DND-41 (cell line): ENCODE measurements around the gene GPBP1L1.
"Not testable (repeated sequence)": the region's sequence is repeated elsewhere in the genome, so short reads cannot be mapped to it uniquely, and the experiment has no call there.

Experiments used
- EZH2 ChIP-seq: IDR thresholded peaks from 3 replicates; pipeline ENCODE4 v1.6.1; 2012; ENCODE audit warnings: borderline replicate concordance, low read depth, mild to moderate bottlenecking, moderate library complexity, low read length, inconsistent platforms; ENCODE audit not compliant: severe bottlenecking
- TF ChIP-seq, protein P1 (sequence below): IDR thresholded peaks from 2 replicates; pipeline ENCODE4 v1.5.1; 2012; ENCODE audit warnings: borderline replicate concordance, low read length, moderate library complexity, mild to moderate bottlenecking; ENCODE audit not compliant: poor library complexity, severe bottlenecking; ENCODE audit errors: extremely low read depth

DNA sequence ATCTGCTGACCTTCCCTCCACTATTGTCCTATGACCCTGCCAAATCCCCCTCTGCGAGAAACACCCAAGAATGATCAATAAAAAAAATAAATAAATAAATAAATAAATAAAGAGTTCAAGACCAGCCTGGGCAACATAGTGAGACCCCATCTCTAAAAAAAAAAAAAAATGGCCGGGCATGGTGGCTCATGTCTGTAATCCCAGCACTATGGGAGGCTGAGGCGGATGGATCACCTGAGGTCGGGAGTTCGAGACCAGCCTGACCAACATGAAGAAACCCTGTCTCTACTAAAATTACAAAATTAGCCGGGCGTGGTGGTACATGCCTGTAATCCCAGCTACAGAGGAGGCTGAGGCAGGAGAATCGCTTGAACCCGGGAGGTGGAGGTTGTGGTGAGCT, 39.7 kb upstream of the GPBP1L1 start:
- TF ChIP-seq, protein P1, sequence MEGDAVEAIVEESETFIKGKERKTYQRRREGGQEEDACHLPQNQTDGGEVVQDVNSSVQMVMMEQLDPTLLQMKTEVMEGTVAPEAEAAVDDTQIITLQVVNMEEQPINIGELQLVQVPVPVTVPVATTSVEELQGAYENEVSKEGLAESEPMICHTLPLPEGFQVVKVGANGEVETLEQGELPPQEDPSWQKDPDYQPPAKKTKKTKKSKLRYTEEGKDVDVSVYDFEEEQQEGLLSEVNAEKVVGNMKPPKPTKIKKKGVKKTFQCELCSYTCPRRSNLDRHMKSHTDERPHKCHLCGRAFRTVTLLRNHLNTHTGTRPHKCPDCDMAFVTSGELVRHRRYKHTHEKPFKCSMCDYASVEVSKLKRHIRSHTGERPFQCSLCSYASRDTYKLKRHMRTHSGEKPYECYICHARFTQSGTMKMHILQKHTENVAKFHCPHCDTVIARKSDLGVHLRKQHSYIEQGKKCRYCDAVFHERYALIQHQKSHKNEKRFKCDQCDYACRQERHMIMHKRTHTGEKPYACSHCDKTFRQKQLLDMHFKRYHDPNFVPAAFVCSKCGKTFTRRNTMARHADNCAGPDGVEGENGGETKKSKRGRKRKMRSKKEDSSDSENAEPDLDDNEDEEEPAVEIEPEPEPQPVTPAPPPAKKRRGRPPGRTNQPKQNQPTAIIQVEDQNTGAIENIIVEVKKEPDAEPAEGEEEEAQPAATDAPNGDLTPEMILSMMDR = not testable (repeated sequence)
- not testable (repeated sequence) for TF ChIP-seq EZH2
